ENCODE data around the gene FARS2. TPM values are rescaled to one million over a fixed set of nuclear protein-coding genes. Genes with fewer than 3 reads are reported as not detected.

The FARS2 gene
- total and polyA plus RNA-seq, 9 of the 15 experiments (the other 6 are each of a cell fraction or from before 2014, with no cell fraction given) = 16.5 to 62.2 (median 27.0) TPM

- H3K36me3 ChIP-seq (ENCODE audit: control insufficient read depth, insufficient read depth, low read length) = no peaks in the 10 kb centered on the region
- BruUV-seq (replicated peaks) = no TSS peak
- in situ Hi-C loops (cut with MboI) = no loop called here
- H2AFZ ChIP-seq (ENCODE audit: low read depth, low read length) = no peak overlapping the region
- no peak overlapping the region for H3K27ac ChIP-seq (ENCODE audit: extremely low read depth, low read depth, low read length)
- H3K4me3 ChIP-seq = no peak overlapping the region
- intact Hi-C loops (cut with micrococcal nuclease) = no loop called here
- WGBS (ENCODE audit: insufficient coverage, low coverage, missing lambda C conversion rate) = 0% methylated on average over 3 of the region's 3 CpGs
- ATAC-seq = no peak
- POLR2A ChIA-PET = interaction anchor here (0.6 to 0.9 kb wide), 2 partner anchors 12 to 431 kb away, joined by 3 to 5 read pairs; no protein-coding TSS in a partner anchor
- no peak for DNase-seq (ENCODE audit: extremely low read depth in 1 of 4, low spot score in 3 of 4)
- no peak overlapping the region for H3K4me2 ChIP-seq (ENCODE audit: insufficient read depth, low read length)
- no peaks in the 10 kb centered on the region for H3K79me2 ChIP-seq (ENCODE audit: control insufficient read depth, insufficient read depth, low read length)
- H3K9ac ChIP-seq (ENCODE audit: insufficient read depth in 1 of 2, low read depth in 2 of 2, low read length in 2 of 2) = no peak overlapping the region
- no peaks in the 10 kb centered on the region for H3K9me3 ChIP-seq (replicated peaks; ENCODE audit: control insufficient read depth, insufficient read depth, low read depth, low read length)
- CTCF ChIA-PET (ENCODE audit: low intra/inter-chr PET ratio) = no interaction called here
- FAIRE-seq = no peak
- no peaks in the 10 kb centered on the region for H3K4me1 ChIP-seq (replicated peaks in 1 of 2; ENCODE audit: control insufficient read depth in 2 of 2, insufficient read depth in 2 of 2, low read length in 2 of 2)
- peaks cover 4% of the 10 kb centered on the region; the same call in 1 of the 2 replicates for H4K20me1 ChIP-seq (replicated peaks; ENCODE audit: control insufficient read depth, insufficient read depth, low read length)
- H3K27me3 ChIP-seq (ENCODE audit: control insufficient read depth in 2 of 2, insufficient read depth in 2 of 2, low read length in 2 of 2) = peaks cover 2 to 15% of the 10 kb centered on the region in 2 experiments; a peak in 4 of 5 replicates
- no peaks in the 10 kb centered on the region for H3K9me1 ChIP-seq (ENCODE audit: control insufficient read depth, insufficient read depth, low read length)
- TF ChIP-seq XRCC3 (IDR thresholded peaks at IDR 0.05) (no peak), BCLAF1 (IDR thresholded peaks at IDR 0.05; ENCODE audit: borderline replicate concordance in 1 of 2, control insufficient read depth in 1 of 2, low read depth in 2 of 2, low read length in 1 of 2) (no peak), E2F4 (CRISPR knock-in tag; IDR thresholded peaks at IDR 0.05; ENCODE audit: low read depth) (no peak), NFRKB (IDR thresholded peaks at IDR 0.05; ENCODE audit: low read depth) (no peak), RFX1 (IDR thresholded peaks at IDR 0.05) (no peak), RBM34 (IDR thresholded peaks at IDR 0.05; ENCODE audit: borderline replicate concordance, insufficient read depth, low read length) (no peak), NELFE (IDR thresholded peaks at IDR 0.05; ENCODE audit: insufficient read depth, insufficient read length) (no peak), ZNF778 (CRISPR knock-in tag; IDR thresholded peaks at IDR 0.05) (no peak), ZKSCAN3 (CRISPR knock-in tag; IDR thresholded peaks at IDR 0.05) (no peak), RBFOX2 (IDR thresholded peaks at IDR 0.05; ENCODE audit: low read depth, low read length) (no peak), EWSR1 (IDR thresholded peaks at IDR 0.05; ENCODE audit: borderline replicate concordance, low read depth, partially characterized antibody) (no peak), NCOA6 (IDR thresholded peaks at IDR 0.05) (no peak), DMBX1 (CRISPR knock-in tag; IDR thresholded peaks at IDR 0.05; ENCODE audit: borderline replicate concordance) (no peak), HOMEZ (CRISPR knock-in tag; IDR thresholded peaks at IDR 0.05) (no peak), ZC3H11A (IDR thresholded peaks at IDR 0.05; ENCODE audit: low read depth, low read length) (no peak)
Observed at GRCh38 chr6:5813625-5814027, 552.3 kb downstream of the FARS2 start.
